H1 (cell line): Measurements from ENCODE around the gene CEBPE. TPM values are rescaled to one million over a fixed set of nuclear protein-coding genes. Genes with fewer than 3 reads are reported as not detected.
A peak's percentile ranks its signal among the peaks of the same experiment; 100 is the strongest.

Source experiments
- CTCF ChIA-PET: fragments of 300-600 bp; sonication (Branson Sonifier 250); formaldehyde crosslinking; loops from one replicate; lab custom pipeline; 2021; ENCODE audit not compliant: partially characterized antibody; lab: Charles Lee
- POLR2A ChIA-PET: fragments of 300-600 bp; sonication (Branson Sonifier 250); formaldehyde crosslinking; loops from one replicate; lab custom pipeline; 2021; ENCODE audit warnings: inconsistent platforms; ENCODE audit not compliant: partially characterized antibody; lab: Charles Lee
- DNase-seq, 2 experiments: peaks; one replicate each; pipeline versions ENCODE4 v3.0.0 to v3.0.0-alpha.2; 2010 to 2022; ENCODE audit warnings: low spot score in 2 of 2, low read depth in 1 of 2, mixed read lengths in 1 of 2
- FAIRE-seq: peaks from 2 replicates; lab custom pipeline; 2011; peaks lifted over from hg19 to GRCh38; lab: Jason Lieb, UNC
- H2AFZ ChIP-seq: 2 replicates; pipeline ENCODE4 v1.8.1; 2012; ENCODE audit warnings: low read length, inconsistent platforms
- H2AK5ac ChIP-seq: 2 replicates; pipeline ENCODE4 v1.6.1; 2013; ENCODE audit warnings: low read depth, low read length
- H2BK120ac ChIP-seq: replicated peaks from 2 replicates; pipeline ENCODE3; 2013; ENCODE audit warnings: low read depth, low read length, inconsistent platforms
- H2BK12ac ChIP-seq: 2 replicates; pipeline ENCODE4 v1.6.1; 2013; ENCODE audit warnings: low read depth, low read length
- H2BK15ac ChIP-seq: 2 replicates; pipeline ENCODE4 v1.6.1; 2013; ENCODE audit warnings: low read length
- H2BK20ac ChIP-seq: 2 replicates; pipeline ENCODE4 v1.6.1; 2013; ENCODE audit warnings: low read length
- H2BK5ac ChIP-seq: 2 replicates; pipeline ENCODE4 v1.6.1; 2013; ENCODE audit warnings: low read depth, low read length
- H3K14ac ChIP-seq: 2 replicates; pipeline ENCODE4 v1.6.1; 2013; ENCODE audit warnings: inconsistent platforms; ENCODE audit not compliant: insufficient read length
- H3K18ac ChIP-seq: 2 replicates; pipeline ENCODE4 v1.6.1; 2013; ENCODE audit warnings: low read length; ENCODE audit errors: extremely low read depth
- H3K23ac ChIP-seq: 2 replicates; pipeline ENCODE4 v1.6.1; 2013; ENCODE audit warnings: inconsistent platforms; ENCODE audit not compliant: insufficient read length
- H3K23me2 ChIP-seq: 2 replicates; pipeline ENCODE4 v1.6.1; 2013; ENCODE audit warnings: low read depth, low read length
- H3K27ac ChIP-seq: 2 replicates; pipeline ENCODE4 v1.6.1; 2011; ENCODE audit warnings: low read depth, low read length, inconsistent platforms
- H3K27me3 ChIP-seq, 4 experiments: replicated peaks in 1 of 4; 1 replicate in 1 of 4; 2 replicates in 3 of 4; pipeline versions ENCODE4 v1.6.1 to v1.8.1; 2011 to 2013; ENCODE audit warnings: low read length in 3 of 4, mild to moderate bottlenecking in 3 of 4, inconsistent platforms in 2 of 4, mixed read lengths in 2 of 4, moderate library complexity in 1 of 4; ENCODE audit not compliant: control insufficient read depth in 3 of 4, insufficient read depth in 3 of 4; ENCODE audit errors: extremely low read depth in 1 of 4
- H3K36me3 ChIP-seq, 4 experiments: 2 replicates each; pipeline versions ENCODE4 v1.6.1 to v1.8.1; 2011 to 2013; ENCODE audit warnings: mild to moderate bottlenecking in 4 of 4, low read length in 3 of 4, moderate library complexity in 2 of 4, control low read depth in 1 of 4, inconsistent platforms in 1 of 4; ENCODE audit not compliant: insufficient read depth in 4 of 4, control insufficient read depth in 2 of 4
- H3K4ac ChIP-seq: replicated peaks from 2 replicates; pipeline ENCODE3; 2013; ENCODE audit warnings: low read length, low read depth, mixed read lengths, inconsistent platforms; ENCODE audit not compliant: insufficient read length
- H3K4me1 ChIP-seq, 4 experiments: replicated peaks in 1 of 4; 1 replicate in 1 of 4; 2 replicates in 3 of 4; pipeline versions ENCODE4 v1.6.1 to v1.8.1; 2011 to 2013; ENCODE audit warnings: low read length in 3 of 4, inconsistent platforms in 2 of 4, mixed read lengths in 1 of 4; ENCODE audit not compliant: insufficient read depth in 4 of 4, control insufficient read depth in 3 of 4
- H3K4me2 ChIP-seq, 2 experiments: 2 replicates each; pipeline versions ENCODE4 v1.6.1 to v1.8.1; 2011 to 2013; ENCODE audit warnings: low read depth in 2 of 2, low read length in 2 of 2, control low read depth in 1 of 2, inconsistent platforms in 1 of 2, mild to moderate bottlenecking in 1 of 2; ENCODE audit not compliant: insufficient read depth in 1 of 2
- H3K4me3 ChIP-seq, 4 experiments: fragments of 200-600, 300-600 bp in 1 of 4; sonication (generic), shearing (Covaris generic), sonication (Bioruptor Twin) in 1 of 4; 2 replicates each; pipeline versions ENCODE4 v1.5.1 to v1.8.1; 2011 to 2016; ENCODE audit warnings: low read length in 4 of 4, low read depth in 3 of 4, control low read depth in 2 of 4, inconsistent platforms in 2 of 4, mild to moderate bottlenecking in 2 of 4, mixed read lengths in 1 of 4, moderate library complexity in 1 of 4; ENCODE audit not compliant: insufficient read depth in 2 of 4; ENCODE audit errors: extremely low read depth in 1 of 4
- H3K56ac ChIP-seq: replicated peaks from 2 replicates; pipeline ENCODE3; 2013; ENCODE audit warnings: low read depth, mild to moderate bottlenecking, mixed read lengths, low read length, inconsistent platforms; ENCODE audit not compliant: insufficient read length
- H3K79me1 ChIP-seq: 2 replicates; pipeline ENCODE4 v1.6.1; 2013; ENCODE audit warnings: low read depth, low read length, control low read depth
- H3K79me2 ChIP-seq, 2 experiments: 2 replicates each; pipeline versions ENCODE4 v1.6.1 to v1.8.1; 2012 to 2013; ENCODE audit warnings: low read length in 2 of 2, mild to moderate bottlenecking in 2 of 2, inconsistent platforms in 1 of 2; ENCODE audit not compliant: insufficient read depth in 2 of 2, control insufficient read depth in 1 of 2
- H3K9ac ChIP-seq, 4 experiments: replicated peaks in 1 of 4; 1 replicate in 1 of 4; 2 replicates in 3 of 4; pipeline versions ENCODE4 v1.6.1 to v1.8.1; 2011 to 2013; ENCODE audit warnings: low read depth in 3 of 4, low read length in 3 of 4, control low read depth in 2 of 4, mild to moderate bottlenecking in 2 of 4, moderate library complexity in 2 of 4, inconsistent platforms in 1 of 4; ENCODE audit errors: extremely low read depth in 1 of 4
- H3K9me3 ChIP-seq, 2 experiments: 2 replicates each; pipeline versions ENCODE4 v1.6.1 to v1.8.1; 2012 to 2013; ENCODE audit warnings: mild to moderate bottlenecking in 2 of 2, moderate library complexity in 2 of 2, control low read depth in 1 of 2, inconsistent platforms in 1 of 2, low read depth in 1 of 2, low read length in 1 of 2, mixed read lengths in 1 of 2; ENCODE audit not compliant: insufficient read depth in 2 of 2
- H4K20me1 ChIP-seq, 2 experiments: replicated peaks in 1 of 2; 2 replicates each; pipeline versions ENCODE3 to v1.8.1; 2011 to 2013; ENCODE audit warnings: inconsistent platforms in 2 of 2, low read length in 2 of 2, mild to moderate bottlenecking in 1 of 2; ENCODE audit not compliant: insufficient read depth in 2 of 2, control insufficient read depth in 1 of 2
- H4K5ac ChIP-seq: 2 replicates; pipeline ENCODE4 v1.6.1; 2013; ENCODE audit warnings: low read length, low read depth, mixed read lengths, inconsistent platforms; ENCODE audit not compliant: insufficient read length
- H4K8ac ChIP-seq: 2 replicates; pipeline ENCODE4 v1.8.0; 2013; ENCODE audit warnings: mild to moderate bottlenecking, moderate library complexity, low read length, inconsistent platforms; ENCODE audit not compliant: insufficient read depth; ENCODE audit errors: extremely low read depth
- H4K91ac ChIP-seq: replicated peaks from 2 replicates; pipeline ENCODE3; 2013; ENCODE audit warnings: low read length, mixed read lengths, inconsistent platforms; ENCODE audit not compliant: insufficient read length
- CREB1 ChIP-seq: IDR thresholded peaks from 2 replicates; pipeline ENCODE4 v1.6.1; 2012; ENCODE audit warnings: inconsistent platforms
- CTCF ChIP-seq, 3 experiments: IDR thresholded peaks; 1 replicate in 2 of 3; 2 replicates in 1 of 3; pipeline versions ENCODE4 v1.5.1 to v1.6.1; 2011; ENCODE audit warnings: low read length in 3 of 3, mild to moderate bottlenecking in 3 of 3, inconsistent platforms in 2 of 3, low read depth in 1 of 3, moderate library complexity in 1 of 3; ENCODE audit not compliant: insufficient read depth in 1 of 3; ENCODE audit errors: control extremely low read depth in 1 of 3
- E2F6 ChIP-seq: IDR thresholded peaks from 2 replicates; pipeline ENCODE4 v1.6.1; 2012; ENCODE audit warnings: inconsistent platforms
- EGR1 ChIP-seq: IDR thresholded peaks from 2 replicates; pipeline ENCODE4 v1.6.1; 2011; ENCODE audit warnings: low read depth, low read length, borderline replicate concordance
- POLR2AphosphoS5 ChIP-seq: IDR thresholded peaks from 2 replicates; pipeline ENCODE4 v1.6.1; 2011; ENCODE audit warnings: low read depth, low read length
- RBBP5 ChIP-seq: IDR thresholded peaks from 2 replicates; pipeline ENCODE4 v1.7.1; 2012; ENCODE audit warnings: low read depth, mild to moderate bottlenecking, inconsistent platforms, low read length, moderate library complexity, borderline replicate concordance
- SP4 ChIP-seq: IDR thresholded peaks from 2 replicates; pipeline ENCODE4 v1.6.1; 2012; ENCODE audit warnings: low read length, inconsistent platforms
- WGBS, 2 experiments: shearing (Covaris generic) in 1 of 2; methylation state at CpG; one replicate each; pipeline versions ENCODE4 v1.1.6 to v1.1.7; 2013 to 2015; ENCODE audit warnings: low lambda C conversion rate in 2 of 2, mixed read lengths in 2 of 2, inconsistent platforms in 1 of 2, low coverage in 1 of 2, missing lambda C conversion rate in 1 of 2; ENCODE audit not compliant: insufficient replicate concordance in 2 of 2, insufficient coverage in 1 of 2, insufficient read length in 1 of 2; ENCODE audit errors: extremely low coverage in 1 of 2, missing lambda C conversion rate in 1 of 2; 5-methylcytosine and 5-hydroxymethylcytosine counted together
- polyA plus RNA-seq, 7 experiments: library from polyadenylated mRNA; depleted of rRNA in 3 of 7; stranded (reverse) in 5 of 7; unstranded in 2 of 7; fragments of >200 nt in 5 of 7; fragments of 200-250 nt in 2 of 7; gene quantifications; 1 replicate in 5 of 7; 2 replicates in 1 of 7; 4 replicates in 1 of 7; pipeline versions ENCODE4 v1.2.1 to v1.2.3, GENCODE V29; 2011 to 2013; ENCODE audit warnings: missing spikeins in 2 of 7, mixed read lengths in 2 of 7
- total RNA-seq: library from RNA; stranded (reverse); fragmentation: NEBNext Ultra II Directional; extraction: Animal tissue kit (Norgen Biotek cat#: 25700); gene quantifications from 2 replicates; pipeline ENCODE4 v1.2.1, GENCODE V29; 2021

Gene CEBPE
- total and polyA plus RNA-seq, 2 of the 8 experiments (the other 6 are each of a cell fraction or from before 2014, with no cell fraction given), result 0.05 TPM; not detected in 1

- peak within 1 kb of the TSS; percentile 92 for H3K18ac ChIP-seq
- peaks cover 19 to 64% of the 10 kb centered on the region in 2 experiments for H3K79me2 ChIP-seq
- peaks cover 9 to 11% of the 10 kb centered on the region in 2 experiments for H4K20me1 ChIP-seq
- peaks cover 23 to 43% (median 28%) of the 10 kb centered on the region in 4 experiments for H3K36me3 ChIP-seq
- ChIA-PET CTCF (interaction anchor here (0.6 to 4.2 kb wide), 15 partner anchors 11 to 292 kb away, joined by 3 to 23 read pairs (median 5); no protein-coding TSS in a partner anchor), POLR2A (interaction anchor here (0.6 to 3.2 kb wide), 42 partner anchors 7 to 1140 kb away, joined by 3 to 36 read pairs (median 5); partner anchors contain the start of genes AJUBA, CDH24, CEBPE and CIROP)
- H4K8ac ChIP-seq, result peak within 1 kb of the TSS; percentile 100; the same call in 1 of the 2 replicates
- DNase-seq (peak in 1 of 2 experiments; percentile 96), FAIRE-seq (peak; percentile 81)
- peak within 1 kb of the TSS; percentile 97 for H4K5ac ChIP-seq
- H3K79me1 ChIP-seq, result peaks cover 12% of the 10 kb centered on the region
- H3K27me3 ChIP-seq, result no peaks in the 10 kb centered on the region
- H3K4me2 ChIP-seq, result peak within 1 kb of the TSS; percentile 91 to 92
- peak within 1 kb of the TSS; percentile 99 for H3K27ac ChIP-seq
- H3K9me3 ChIP-seq, result no peaks in the 10 kb centered on the region
- WGBS, 2 experiments, result 2% methylated on average over 46 of the region's 46 CpGs; no CpG with 5 or more reads in 1 of the 2 experiments
- peaks cover 5% of the 10 kb centered on the region; the same call in 1 of the 2 replicates for H3K23me2 ChIP-seq
- peak within 1 kb of the TSS; percentile 7 for H2BK120ac ChIP-seq
- peak within 1 kb of the TSS; percentile 97 for H2BK5ac ChIP-seq
- H3K14ac ChIP-seq, result peak within 1 kb of the TSS; percentile 35
- peak within 1 kb of the TSS; percentile 88; the same call in 1 of the 2 replicates for H2AFZ ChIP-seq
- peak within 1 kb of the TSS; percentile 41; the same call in 1 of the 2 replicates for H2BK12ac ChIP-seq
- peak within 1 kb of the TSS; percentile 97 to 100 (median 100) for H3K9ac ChIP-seq
- H3K4me1 ChIP-seq, result no peaks in the 10 kb centered on the region; a peak in 3 of 7 replicates
- H3K4me3 ChIP-seq, result peak within 1 kb of the TSS; percentile 92 to 97 (median 96)
- no peak within 1 kb of the TSS for H2BK20ac ChIP-seq
- no peak within 1 kb of the TSS for H2BK15ac ChIP-seq
- peak within 1 kb of the TSS; percentile 48 for H4K91ac ChIP-seq
- H3K23ac ChIP-seq, result no peak within 1 kb of the TSS
- peak within 1 kb of the TSS; percentile 99 for H3K56ac ChIP-seq
- peak within 1 kb of the TSS; percentile 95 for H3K4ac ChIP-seq
- H2AK5ac ChIP-seq, result no peak within 1 kb of the TSS
- no peak for TF ChIP-seq RBBP5
- peak; percentile 92 for TF ChIP-seq SP4
- TF ChIP-seq POLR2AphosphoS5, result peak; percentile 19
- peak; percentile 73; the same call in 1 of the 2 replicates for TF ChIP-seq EGR1
- no peak for TF ChIP-seq E2F6
- 0 out of 2 replicates have a peak, but pooled peaks have one; percentile 24 for TF ChIP-seq CREB1
- TF ChIP-seq CTCF (IDR thresholded peaks at IDR 0.05; ENCODE audit: control extremely low read depth in 1 of 3, insufficient read depth in 1 of 3, low read depth in 1 of 3, low read length in 3 of 3), result no peak
These were observed 23.6 kb downstream of the CEBPE start, which contains the start of gene C14orf119 for GRCh38 chr14:23095196-23096108. Gene C14orf119 (plus strand): TSS chr14:23095505. CDS start chr14:23097659, 2,154 bp downstream.
